ENCODE results near the gene ETNK1.
A peak's percentile ranks its signal among the peaks of the same experiment; 100 is the strongest.
"Not testable (repeated sequence)": the region's sequence is repeated elsewhere in the genome, so short reads cannot be mapped to it uniquely, and the experiment has no call there.

Gene ETNK1

GRCh38 chr12:22691319-22691718, 66.3 kb downstream of the ETNK1 start:
- DNase-seq: no peak

- not testable (repeated sequence) for DNase-seq
Measured at GRCh38 chr12:22692467-22692866, 67.5 kb downstream of the ETNK1 start.

GRCh38 chr12:22692964-22693555, 68.1 kb downstream of the ETNK1 start:
- DNase-seq: no peak

- no peak for DNase-seq
Measured at GRCh38 chr12:22698576-22698975, 73.6 kb downstream of the ETNK1 start.

GRCh38 chr12:22699705-22700104, 74.7 kb downstream of the ETNK1 start:
- DNase-seq: not testable (repeated sequence)

- peak; percentile 29 for DNase-seq
Measured at GRCh38 chr12:22700106-22700505, 75.1 kb downstream of the ETNK1 start.

- DNase-seq: not testable (repeated sequence)
Measured at GRCh38 chr12:22701216-22701809, 76.3 kb downstream of the ETNK1 start.

GRCh38 chr12:22702690-22703089, 77.7 kb downstream of the ETNK1 start:
- DNase-seq: no peak

GRCh38 chr12:22709292-22709691, 84.3 kb downstream of the ETNK1 start:
- DNase-seq: peak; percentile 79

- DNase-seq: no peak
Measured at GRCh38 chr12:22712083-22712482, 87.1 kb downstream of the ETNK1 start.

GRCh38 chr12:22715254-22715653, 90.3 kb downstream of the ETNK1 start:
- no peak for DNase-seq

- DNase-seq: no peak
Measured at GRCh38 chr12:22719745-22720144, 94.8 kb downstream of the ETNK1 start.

GRCh38 chr12:22722081-22722480, 97.1 kb downstream of the ETNK1 start:
- no peak for DNase-seq

GRCh38 chr12:22722779-22723178, 97.8 kb downstream of the ETNK1 start:
- DNase-seq: no peak

- no peak for DNase-seq
Measured at GRCh38 chr12:22728987-22729386, 104.0 kb downstream of the ETNK1 start.

- DNase-seq: no peak
Measured at GRCh38 chr12:22729431-22729956, 104.5 kb downstream of the ETNK1 start.

- DNase-seq: peak; percentile 53
Measured at GRCh38 chr12:22729957-22730443, 105.0 kb downstream of the ETNK1 start.

GRCh38 chr12:22731236-22731635, 106.3 kb downstream of the ETNK1 start:
- no peak for DNase-seq

GRCh38 chr12:22733756-22734155, 108.8 kb downstream of the ETNK1 start:
- peak; percentile 8 for DNase-seq

- DNase-seq: no peak
Measured at GRCh38 chr12:22738945-22739344, 114.0 kb downstream of the ETNK1 start.
